WTC11 (cell line): ENCODE results near the gene POLR2L.

ENCODE experiments used
- ATF1 ChIP-seq: sonication (generic); formaldehyde crosslinking; IDR thresholded peaks from 2 replicates; pipeline ENCODE4 v1.8.1; 2023; ENCODE audit warnings: mild to moderate bottlenecking, moderate library complexity, missing genetic modification reagents
- CREB1 ChIP-seq: sonication (generic); formaldehyde crosslinking; IDR thresholded peaks from 2 replicates; pipeline ENCODE4 v1.8.0; 2023; ENCODE audit warnings: mild to moderate bottlenecking, missing genetic modification reagents
- EMX1 ChIP-seq: fragments of 250-450 bp; sonication (Bioruptor Pico); IDR thresholded peaks from 2 replicates; pipeline ENCODE4 v1.8.0; 2021; ENCODE audit warnings: mild to moderate bottlenecking
- FOXK1 ChIP-seq: sonication (generic); formaldehyde crosslinking; IDR thresholded peaks from 2 replicates; pipeline ENCODE4 v1.8.0; 2022; ENCODE audit warnings: mild to moderate bottlenecking, moderate library complexity, missing genetic modification reagents
- IRF2 ChIP-seq: sonication (generic); formaldehyde crosslinking; IDR thresholded peaks from 2 replicates; pipeline ENCODE4 v1.8.0; 2022; ENCODE audit warnings: low read depth, missing genetic modification reagents, borderline replicate concordance
- NR1H2 ChIP-seq: sonication (generic); formaldehyde crosslinking; IDR thresholded peaks from 2 replicates; pipeline ENCODE4 v1.9.0; 2021; ENCODE audit warnings: mild to moderate bottlenecking, moderate library complexity, missing genetic modification reagents
- SMAD3 ChIP-seq: sonication (generic); formaldehyde crosslinking; IDR thresholded peaks from 2 replicates; pipeline ENCODE4 v1.8.0; 2022; ENCODE audit warnings: missing genetic modification reagents, mild to moderate bottlenecking, borderline replicate concordance
- TF ChIP-seq, protein P1 (sequence below): fragments of 200-600 bp; IDR thresholded peaks from 2 replicates; pipeline ENCODE4 v1.8.0; 2022; ENCODE audit warnings: antibody characterized with exemption
- TF ChIP-seq, protein P2 (sequence below): sonication (generic); formaldehyde crosslinking; IDR thresholded peaks from 2 replicates; pipeline ENCODE4 v1.8.0; 2022; ENCODE audit warnings: mild to moderate bottlenecking, missing genetic modification reagents
- TF ChIP-seq, protein P3 (sequence below): sonication (generic); formaldehyde crosslinking; IDR thresholded peaks from 2 replicates; pipeline ENCODE4 v1.8.1; 2023; ENCODE audit warnings: mild to moderate bottlenecking, moderate library complexity, missing genetic modification reagents
- TF ChIP-seq, protein P4 (sequence below): sonication (generic); formaldehyde crosslinking; IDR thresholded peaks from 2 replicates; pipeline ENCODE4 v1.8.1; 2022; ENCODE audit warnings: missing genetic modification reagents, borderline replicate concordance

DNA sequence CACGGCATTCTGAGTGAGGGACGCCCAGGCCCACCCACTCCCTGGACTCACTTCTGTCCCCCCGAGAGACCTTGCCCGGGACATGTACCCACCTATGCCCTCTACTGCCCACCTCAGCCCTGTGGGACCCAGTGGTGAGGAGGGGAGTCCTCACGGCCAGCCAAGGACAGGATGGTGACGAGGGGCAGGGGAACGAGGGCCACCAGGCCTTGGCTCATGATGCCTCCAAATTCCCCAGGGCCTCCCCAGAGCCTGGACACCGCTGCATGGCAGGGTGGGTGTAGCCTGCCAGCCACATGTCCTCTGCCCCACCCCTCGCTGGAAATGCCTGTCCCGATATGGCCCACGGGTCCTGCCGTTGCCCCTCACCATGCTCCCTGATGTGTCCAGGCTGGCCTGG lies 26.5 kb upstream of the POLR2L start:
- TF ChIP-seq, protein P1, sequence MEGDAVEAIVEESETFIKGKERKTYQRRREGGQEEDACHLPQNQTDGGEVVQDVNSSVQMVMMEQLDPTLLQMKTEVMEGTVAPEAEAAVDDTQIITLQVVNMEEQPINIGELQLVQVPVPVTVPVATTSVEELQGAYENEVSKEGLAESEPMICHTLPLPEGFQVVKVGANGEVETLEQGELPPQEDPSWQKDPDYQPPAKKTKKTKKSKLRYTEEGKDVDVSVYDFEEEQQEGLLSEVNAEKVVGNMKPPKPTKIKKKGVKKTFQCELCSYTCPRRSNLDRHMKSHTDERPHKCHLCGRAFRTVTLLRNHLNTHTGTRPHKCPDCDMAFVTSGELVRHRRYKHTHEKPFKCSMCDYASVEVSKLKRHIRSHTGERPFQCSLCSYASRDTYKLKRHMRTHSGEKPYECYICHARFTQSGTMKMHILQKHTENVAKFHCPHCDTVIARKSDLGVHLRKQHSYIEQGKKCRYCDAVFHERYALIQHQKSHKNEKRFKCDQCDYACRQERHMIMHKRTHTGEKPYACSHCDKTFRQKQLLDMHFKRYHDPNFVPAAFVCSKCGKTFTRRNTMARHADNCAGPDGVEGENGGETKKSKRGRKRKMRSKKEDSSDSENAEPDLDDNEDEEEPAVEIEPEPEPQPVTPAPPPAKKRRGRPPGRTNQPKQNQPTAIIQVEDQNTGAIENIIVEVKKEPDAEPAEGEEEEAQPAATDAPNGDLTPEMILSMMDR, result no peak
- no peak for TF ChIP-seq EMX1 (CRISPR knock-in tag)
- no peak for TF ChIP-seq IRF2
- TF ChIP-seq, protein P2, sequence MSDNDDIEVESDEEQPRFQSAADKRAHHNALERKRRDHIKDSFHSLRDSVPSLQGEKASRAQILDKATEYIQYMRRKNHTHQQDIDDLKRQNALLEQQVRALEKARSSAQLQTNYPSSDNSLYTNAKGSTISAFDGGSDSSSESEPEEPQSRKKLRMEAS, result no peak
- TF ChIP-seq, protein P3, sequence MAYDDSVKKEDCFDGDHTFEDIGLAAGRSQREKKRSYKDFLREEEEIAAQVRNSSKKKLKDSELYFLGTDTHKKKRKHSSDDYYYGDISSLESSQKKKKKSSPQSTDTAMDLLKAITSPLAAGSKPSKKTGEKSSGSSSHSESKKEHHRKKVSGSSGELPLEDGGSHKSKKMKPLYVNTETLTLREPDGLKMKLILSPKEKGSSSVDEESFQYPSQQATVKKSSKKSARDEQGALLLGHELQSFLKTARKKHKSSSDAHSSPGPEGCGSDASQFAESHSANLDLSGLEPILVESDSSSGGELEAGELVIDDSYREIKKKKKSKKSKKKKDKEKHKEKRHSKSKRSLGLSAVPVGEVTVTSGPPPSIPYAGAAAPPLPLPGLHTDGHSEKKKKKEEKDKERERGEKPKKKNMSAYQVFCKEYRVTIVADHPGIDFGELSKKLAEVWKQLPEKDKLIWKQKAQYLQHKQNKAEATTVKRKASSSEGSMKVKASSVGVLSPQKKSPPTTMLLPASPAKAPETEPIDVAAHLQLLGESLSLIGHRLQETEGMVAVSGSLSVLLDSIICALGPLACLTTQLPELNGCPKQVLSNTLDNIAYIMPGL (CRISPR knock-in tag), result no peak
- no peak for TF ChIP-seq NR1H2 (CRISPR knock-in tag)
- TF ChIP-seq, protein P4, sequence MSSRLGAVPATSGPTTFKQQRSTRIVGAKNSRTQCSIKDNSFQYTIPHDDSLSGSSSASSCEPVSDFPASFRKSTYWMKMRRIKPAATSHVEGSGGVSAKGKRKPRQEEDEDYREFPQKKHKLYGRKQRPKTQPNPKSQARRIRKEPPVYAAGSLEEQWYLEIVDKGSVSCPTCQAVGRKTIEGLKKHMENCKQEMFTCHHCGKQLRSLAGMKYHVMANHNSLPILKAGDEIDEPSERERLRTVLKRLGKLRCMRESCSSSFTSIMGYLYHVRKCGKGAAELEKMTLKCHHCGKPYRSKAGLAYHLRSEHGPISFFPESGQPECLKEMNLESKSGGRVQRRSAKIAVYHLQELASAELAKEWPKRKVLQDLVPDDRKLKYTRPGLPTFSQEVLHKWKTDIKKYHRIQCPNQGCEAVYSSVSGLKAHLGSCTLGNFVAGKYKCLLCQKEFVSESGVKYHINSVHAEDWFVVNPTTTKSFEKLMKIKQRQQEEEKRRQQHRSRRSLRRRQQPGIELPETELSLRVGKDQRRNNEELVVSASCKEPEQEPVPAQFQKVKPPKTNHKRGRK, result no peak
- TF ChIP-seq CREB1 (CRISPR knock-in tag), result no peak
- TF ChIP-seq ATF1 (CRISPR knock-in tag), result no peak
- no peak for TF ChIP-seq FOXK1 (CRISPR knock-in tag)
- no peak for TF ChIP-seq SMAD3 (CRISPR knock-in tag)
